Stimulated activated CD8-positive, alpha-beta memory T cell treated with anti-CD3 and anti-CD28 coated beads, Interleukin-15, amount 100 ng/mL, for 24 hours (primary cell): Measurements from ENCODE around the gene CAMK1.

Source experiments
- DNase-seq: peaks from one replicate; pipeline ENCODE4 v3.0.0-alpha.2; 2020; ENCODE audit warnings: low read depth

CAMK1 gene

DNA sequence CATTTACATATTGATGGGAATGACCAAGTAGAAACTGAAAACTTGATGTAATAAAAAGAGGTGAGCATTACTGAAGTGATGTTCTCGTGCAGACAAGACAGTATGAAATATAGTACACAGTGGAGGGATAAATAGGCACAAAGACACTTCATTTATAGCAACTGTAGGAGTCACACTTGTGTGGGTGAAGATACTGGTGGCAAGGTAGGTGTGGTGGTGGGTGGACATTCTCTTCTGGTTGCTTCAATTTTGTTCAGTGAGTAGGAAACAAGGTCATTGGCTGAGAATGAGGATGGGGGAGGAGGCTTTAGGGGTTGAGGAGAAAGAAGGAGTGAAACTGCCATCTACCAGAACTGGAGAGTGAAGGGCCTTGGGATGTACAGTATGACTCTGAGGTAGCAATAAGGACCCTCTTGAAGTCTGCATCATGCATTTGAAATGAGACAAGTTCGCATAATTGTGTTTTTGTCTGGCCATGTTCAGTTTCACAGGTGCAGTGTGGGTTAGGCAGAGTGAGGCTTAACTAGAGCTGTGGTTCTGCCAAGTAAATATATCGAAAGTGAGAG lies 59.5 kb downstream of the CAMK1 start:
- DNase-seq: no peak
